KMS-11 (cell line): ENCODE results near the gene GJA4.

ENCODE experiments used
- H2AFZ ChIP-seq: fragments of 200-600 bp; sonication (generic); 2 replicates; pipeline ENCODE4 v1.6.1; 2016; ENCODE audit warnings: antibody characterized with exemption, mixed run types, low read depth
- H3K27ac ChIP-seq: fragments of 200-600 bp; sonication (generic); 2 replicates; pipeline ENCODE4 v1.6.1; 2016; ENCODE audit warnings: mild to moderate bottlenecking, mixed run types
- H3K27me3 ChIP-seq: fragments of 200-600 bp; sonication (generic); 2 replicates; pipeline ENCODE4 v1.6.1; 2017; ENCODE audit warnings: mild to moderate bottlenecking, low read depth, mixed run types, moderate library complexity; ENCODE audit not compliant: insufficient read depth
- H3K36me3 ChIP-seq: fragments of 200-600 bp; sonication (generic); 2 replicates; pipeline ENCODE4 v1.6.1; 2017; ENCODE audit warnings: mild to moderate bottlenecking, mixed run types; ENCODE audit not compliant: insufficient read depth
- H3K4me1 ChIP-seq: fragments of 200-600 bp; sonication (generic); 2 replicates; pipeline ENCODE4 v1.6.1; 2016; ENCODE audit warnings: mild to moderate bottlenecking, low read depth, mixed run types; ENCODE audit not compliant: poor library complexity, severe bottlenecking
- H3K4me2 ChIP-seq: fragments of 200-600 bp; sonication (generic); 2 replicates; pipeline ENCODE4 v1.7.0; 2016; ENCODE audit warnings: mild to moderate bottlenecking, mixed run types
- H3K4me3 ChIP-seq: fragments of 200-600 bp; sonication (generic); IDR thresholded peaks from 2 replicates; pipeline ENCODE4 v1.6.1; 2017; ENCODE audit warnings: low read depth, low read length, mixed read lengths; ENCODE audit not compliant: insufficient read depth
- H3K79me2 ChIP-seq: fragments of 200-600 bp; sonication (generic); 2 replicates; pipeline ENCODE4 v1.6.1; 2016; ENCODE audit warnings: low read depth, mixed run types; ENCODE audit not compliant: insufficient read depth
- H3K9ac ChIP-seq: fragments of 200-600 bp; sonication (generic); 2 replicates; pipeline ENCODE4 v1.6.1; 2016; ENCODE audit warnings: mild to moderate bottlenecking, mixed run types
- H4K20me1 ChIP-seq: fragments of 200-600 bp; sonication (generic); 2 replicates; pipeline ENCODE4 v1.6.1; 2016; ENCODE audit warnings: mild to moderate bottlenecking, mixed run types; ENCODE audit not compliant: insufficient read depth
- TF ChIP-seq, protein P1 (sequence below): fragments of 200-600 bp; sonication (generic); conservative IDR thresholded peaks from 2 replicates; pipeline ENCODE4 v1.6.1; 2017; ENCODE audit warnings: low read depth, mild to moderate bottlenecking, antibody characterized with exemption, low read length, moderate library complexity, mixed read lengths

The GJA4 gene

DNA sequence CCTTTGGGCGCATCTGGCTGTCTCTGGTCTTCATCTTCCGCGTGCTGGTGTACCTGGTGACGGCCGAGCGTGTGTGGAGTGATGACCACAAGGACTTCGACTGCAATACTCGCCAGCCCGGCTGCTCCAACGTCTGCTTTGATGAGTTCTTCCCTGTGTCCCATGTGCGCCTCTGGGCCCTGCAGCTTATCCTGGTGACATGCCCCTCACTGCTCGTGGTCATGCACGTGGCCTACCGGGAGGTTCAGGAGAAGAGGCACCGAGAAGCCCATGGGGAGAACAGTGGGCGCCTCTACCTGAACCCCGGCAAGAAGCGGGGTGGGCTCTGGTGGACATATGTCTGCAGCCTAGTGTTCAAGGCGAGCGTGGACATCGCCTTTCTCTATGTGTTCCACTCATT lies 35.4 kb upstream of the GJA4 start:
- Histone ChIP-seq H3K36me3 (no peaks in the 10 kb centered on the region), H3K4me3 (no peak overlapping the region), H3K9ac (no peak overlapping the region), H3K4me1 (no peaks in the 10 kb centered on the region), H4K20me1 (no peaks in the 10 kb centered on the region), H3K27ac (no peak overlapping the region), H3K79me2 (no peaks in the 10 kb centered on the region), H3K27me3 (no peaks in the 10 kb centered on the region), H2AFZ (no peak overlapping the region), H3K4me2 (no peak overlapping the region)
- TF ChIP-seq, protein P1, sequence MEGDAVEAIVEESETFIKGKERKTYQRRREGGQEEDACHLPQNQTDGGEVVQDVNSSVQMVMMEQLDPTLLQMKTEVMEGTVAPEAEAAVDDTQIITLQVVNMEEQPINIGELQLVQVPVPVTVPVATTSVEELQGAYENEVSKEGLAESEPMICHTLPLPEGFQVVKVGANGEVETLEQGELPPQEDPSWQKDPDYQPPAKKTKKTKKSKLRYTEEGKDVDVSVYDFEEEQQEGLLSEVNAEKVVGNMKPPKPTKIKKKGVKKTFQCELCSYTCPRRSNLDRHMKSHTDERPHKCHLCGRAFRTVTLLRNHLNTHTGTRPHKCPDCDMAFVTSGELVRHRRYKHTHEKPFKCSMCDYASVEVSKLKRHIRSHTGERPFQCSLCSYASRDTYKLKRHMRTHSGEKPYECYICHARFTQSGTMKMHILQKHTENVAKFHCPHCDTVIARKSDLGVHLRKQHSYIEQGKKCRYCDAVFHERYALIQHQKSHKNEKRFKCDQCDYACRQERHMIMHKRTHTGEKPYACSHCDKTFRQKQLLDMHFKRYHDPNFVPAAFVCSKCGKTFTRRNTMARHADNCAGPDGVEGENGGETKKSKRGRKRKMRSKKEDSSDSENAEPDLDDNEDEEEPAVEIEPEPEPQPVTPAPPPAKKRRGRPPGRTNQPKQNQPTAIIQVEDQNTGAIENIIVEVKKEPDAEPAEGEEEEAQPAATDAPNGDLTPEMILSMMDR, result no peak

DNA sequence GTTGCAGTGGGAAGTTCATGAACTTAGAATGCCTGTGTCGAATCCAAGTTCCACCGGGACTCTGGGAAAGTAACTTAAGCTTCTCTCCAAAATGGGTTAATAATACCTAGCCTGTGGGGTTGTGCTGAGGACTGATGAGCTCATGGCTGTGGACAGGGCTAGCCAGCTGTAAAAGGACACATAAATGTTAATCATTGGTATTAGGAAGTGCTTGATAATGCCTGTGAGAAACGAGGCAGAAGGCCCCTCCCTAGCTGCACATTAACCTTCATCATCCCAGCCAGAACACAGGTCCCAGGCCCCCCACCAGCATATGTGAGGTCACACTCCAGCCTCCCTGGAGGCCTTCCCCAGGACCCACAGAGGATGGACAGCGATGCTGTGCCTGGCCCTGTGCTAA lies 34.0 kb upstream of the GJA4 start:
- Histone ChIP-seq H3K36me3 (no peaks in the 10 kb centered on the region), H3K4me1 (no peaks in the 10 kb centered on the region), H3K27ac (no peak overlapping the region), H3K9ac (no peak overlapping the region), H3K79me2 (no peaks in the 10 kb centered on the region), H3K4me2 (no peak overlapping the region), H3K4me3 (no peak overlapping the region), H4K20me1 (no peaks in the 10 kb centered on the region), H3K27me3 (no peaks in the 10 kb centered on the region; the same call in 1 of the 2 replicates), H2AFZ (no peak overlapping the region)
- TF ChIP-seq, protein P1, result no peak

DNA sequence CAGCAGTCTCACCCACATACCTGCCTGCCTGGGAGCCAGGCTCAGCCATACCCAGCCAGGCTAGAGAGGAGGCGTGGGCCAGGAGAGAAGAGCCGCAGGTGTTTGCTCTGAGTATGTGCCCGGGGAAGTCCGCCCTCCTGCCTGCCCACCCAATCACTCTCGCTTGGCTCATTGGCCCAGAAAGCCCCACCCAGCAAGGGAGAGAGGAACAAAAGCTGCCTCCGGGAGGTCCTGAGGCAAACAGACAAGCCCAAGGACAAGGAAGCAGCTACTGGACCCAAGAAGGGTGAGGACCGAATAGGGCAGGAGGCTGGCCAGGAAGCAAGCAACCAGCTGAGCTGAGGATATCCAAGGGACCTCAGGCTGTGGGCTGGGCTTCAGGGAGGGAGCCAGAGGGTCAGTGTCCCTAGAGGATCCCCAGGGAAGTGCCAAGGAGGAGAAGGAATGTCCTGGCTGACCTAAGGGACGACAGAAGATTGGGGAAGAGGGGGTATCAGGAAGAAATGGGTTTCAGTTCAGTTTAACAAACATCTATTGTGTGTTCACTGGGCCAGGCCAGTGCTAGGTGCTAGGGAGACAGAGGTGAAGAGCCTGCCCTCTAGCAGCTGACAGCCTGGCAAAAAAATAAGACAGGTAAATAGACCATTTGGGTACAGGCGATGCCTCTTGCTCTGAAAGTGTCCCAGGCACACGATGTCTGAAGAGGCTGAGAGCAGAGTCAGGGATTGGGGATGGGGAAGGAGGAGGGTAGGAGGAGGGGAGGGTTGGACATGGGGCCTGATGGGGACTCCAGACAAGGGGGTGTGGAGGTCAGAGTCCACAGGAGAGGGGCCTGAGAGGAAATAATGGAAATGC lies 33.1 kb upstream of the GJA4 start, which contains the start of gene GJB4:
GJB4 (plus strand) TSS at position 238 of the 855 bp plus-strand sequence. CDS start 1,515 bp downstream, outside the sequence.
- Histone ChIP-seq H3K27me3 (no peaks in the 10 kb centered on the region; the same call in 1 of the 2 replicates), H3K4me2 (no peak within 1 kb of the TSS), H2AFZ (no peak within 1 kb of the TSS), H3K79me2 (no peaks in the 10 kb centered on the region), H3K9ac (no peak within 1 kb of the TSS), H3K4me1 (no peaks in the 10 kb centered on the region), H3K36me3 (no peaks in the 10 kb centered on the region), H4K20me1 (no peaks in the 10 kb centered on the region), H3K27ac (no peak within 1 kb of the TSS), H3K4me3 (no peak within 1 kb of the TSS)
- TF ChIP-seq, protein P1, result no peak

DNA sequence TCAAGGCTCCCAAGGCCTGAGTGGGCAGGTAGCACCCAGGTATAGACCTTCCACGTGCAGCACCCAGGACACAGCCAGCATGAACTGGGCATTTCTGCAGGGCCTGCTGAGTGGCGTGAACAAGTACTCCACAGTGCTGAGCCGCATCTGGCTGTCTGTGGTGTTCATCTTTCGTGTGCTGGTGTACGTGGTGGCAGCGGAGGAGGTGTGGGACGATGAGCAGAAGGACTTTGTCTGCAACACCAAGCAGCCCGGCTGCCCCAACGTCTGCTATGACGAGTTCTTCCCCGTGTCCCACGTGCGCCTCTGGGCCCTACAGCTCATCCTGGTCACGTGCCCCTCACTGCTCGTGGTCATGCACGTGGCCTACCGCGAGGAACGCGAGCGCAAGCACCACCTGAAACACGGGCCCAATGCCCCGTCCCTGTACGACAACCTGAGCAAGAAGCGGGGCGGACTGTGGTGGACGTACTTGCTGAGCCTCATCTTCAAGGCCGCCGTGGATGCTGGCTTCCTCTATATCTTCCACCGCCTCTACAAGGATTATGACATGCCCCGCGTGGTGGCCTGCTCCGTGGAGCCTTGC lies 31.5 kb upstream of the GJA4 start:
- H2AFZ ChIP-seq, result no peak overlapping the region
- H3K36me3 ChIP-seq, result no peaks in the 10 kb centered on the region
- TF ChIP-seq, protein P1, result no peak
- H3K79me2 ChIP-seq, result no peaks in the 10 kb centered on the region
- H3K4me2 ChIP-seq, result no peak overlapping the region
- no peaks in the 10 kb centered on the region for H4K20me1 ChIP-seq
- no peak overlapping the region for H3K27ac ChIP-seq
- H3K4me1 ChIP-seq, result no peaks in the 10 kb centered on the region
- H3K4me3 ChIP-seq, result no peak overlapping the region
- H3K9ac ChIP-seq, result no peak overlapping the region
- no peaks in the 10 kb centered on the region; the same call in 1 of the 2 replicates for H3K27me3 ChIP-seq
